ENCODE data around the gene KYNU. TPM values are rescaled to one million over a fixed set of nuclear protein-coding genes. Genes with fewer than 3 reads are reported as not detected.

KYNU gene
- total RNA-seq, 2 donors from 2014 or later = 1.8 to 14.3 TPM

GRCh38 chr2:142843731-142844130 lies 33.7 kb upstream of the KYNU start:
- Histone ChIP-seq H3K27ac (no peak overlapping the region), H3K9me3 (no peaks in the 10 kb centered on the region), H3K27me3 (replicated peaks; ENCODE audit: insufficient read depth) (no peaks in the 10 kb centered on the region), H3K36me3 (no peaks in the 10 kb centered on the region), H3K4me1 (ENCODE audit: control insufficient read depth in 1 of 2, low read depth in 2 of 2) (no peaks in the 10 kb centered on the region), H3K4me3 (no peak overlapping the region)
- ATAC-seq (ENCODE audit: insufficient number of reproducible peaks, low FRiP score, low read depth) (no peak), DNase-seq (ENCODE audit: low spot score) (no peak)
- TF ChIP-seq, protein P1, sequence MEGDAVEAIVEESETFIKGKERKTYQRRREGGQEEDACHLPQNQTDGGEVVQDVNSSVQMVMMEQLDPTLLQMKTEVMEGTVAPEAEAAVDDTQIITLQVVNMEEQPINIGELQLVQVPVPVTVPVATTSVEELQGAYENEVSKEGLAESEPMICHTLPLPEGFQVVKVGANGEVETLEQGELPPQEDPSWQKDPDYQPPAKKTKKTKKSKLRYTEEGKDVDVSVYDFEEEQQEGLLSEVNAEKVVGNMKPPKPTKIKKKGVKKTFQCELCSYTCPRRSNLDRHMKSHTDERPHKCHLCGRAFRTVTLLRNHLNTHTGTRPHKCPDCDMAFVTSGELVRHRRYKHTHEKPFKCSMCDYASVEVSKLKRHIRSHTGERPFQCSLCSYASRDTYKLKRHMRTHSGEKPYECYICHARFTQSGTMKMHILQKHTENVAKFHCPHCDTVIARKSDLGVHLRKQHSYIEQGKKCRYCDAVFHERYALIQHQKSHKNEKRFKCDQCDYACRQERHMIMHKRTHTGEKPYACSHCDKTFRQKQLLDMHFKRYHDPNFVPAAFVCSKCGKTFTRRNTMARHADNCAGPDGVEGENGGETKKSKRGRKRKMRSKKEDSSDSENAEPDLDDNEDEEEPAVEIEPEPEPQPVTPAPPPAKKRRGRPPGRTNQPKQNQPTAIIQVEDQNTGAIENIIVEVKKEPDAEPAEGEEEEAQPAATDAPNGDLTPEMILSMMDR (IDR thresholded peaks at IDR 0.05) = no peak

- no peak for ATAC-seq (ENCODE audit: insufficient number of reproducible peaks, low FRiP score, low read depth)
- TF ChIP-seq, protein P1 (IDR thresholded peaks at IDR 0.05) = no peak
Observed at GRCh38 chr2:142848023-142848606, 29.3 kb upstream of the KYNU start.

GRCh38 chr2:142849820-142850219 lies 27.6 kb upstream of the KYNU start:
- Histone ChIP-seq H3K4me3 (no peak overlapping the region), H3K27me3 (replicated peaks; ENCODE audit: insufficient read depth) (no peaks in the 10 kb centered on the region), H3K4me1 (ENCODE audit: control insufficient read depth in 1 of 2, low read depth in 2 of 2) (no peaks in the 10 kb centered on the region), H3K9me3 (no peaks in the 10 kb centered on the region), H3K27ac (no peak overlapping the region), H3K36me3 (no peaks in the 10 kb centered on the region)
- ATAC-seq (ENCODE audit: insufficient number of reproducible peaks, low FRiP score, low read depth) = no peak
- TF ChIP-seq, protein P1 (IDR thresholded peaks at IDR 0.05) = no peak
- DNase-seq (ENCODE audit: low spot score) = no peak

More at GRCh38 chr2:142848023-142848606, 29.3 kb upstream of the KYNU start:
- Histone ChIP-seq H3K36me3 (no peaks in the 10 kb centered on the region), H3K4me1 (ENCODE audit: control insufficient read depth in 1 of 2, low read depth in 2 of 2) (no peaks in the 10 kb centered on the region), H3K9me3 (no peaks in the 10 kb centered on the region), H3K27ac (no peak overlapping the region), H3K27me3 (replicated peaks; ENCODE audit: insufficient read depth) (no peaks in the 10 kb centered on the region), H3K4me3 (no peak overlapping the region)
- DNase-seq (ENCODE audit: low spot score) = no peak

GRCh38 chr2:142853912-142854311 lies 23.6 kb upstream of the KYNU start:
- Histone ChIP-seq H3K36me3 (no peaks in the 10 kb centered on the region), H3K4me3 (no peak overlapping the region), H3K27me3 (replicated peaks; ENCODE audit: insufficient read depth) (no peaks in the 10 kb centered on the region), H3K9me3 (no peaks in the 10 kb centered on the region), H3K4me1 (ENCODE audit: control insufficient read depth in 1 of 2, low read depth in 2 of 2) (no peaks in the 10 kb centered on the region), H3K27ac (no peak overlapping the region)
- DNase-seq (ENCODE audit: low spot score) (no peak), ATAC-seq (ENCODE audit: insufficient number of reproducible peaks, low FRiP score, low read depth) (no peak)
- TF ChIP-seq, protein P1 (IDR thresholded peaks at IDR 0.05) = no peak

GRCh38 chr2:142857256-142858164 lies 20.0 kb upstream of the KYNU start:
- TF ChIP-seq, protein P1 (IDR thresholded peaks at IDR 0.05) = no peak
- H3K27ac ChIP-seq = no peak overlapping the region
- no peaks in the 10 kb centered on the region for H3K36me3 ChIP-seq
- ATAC-seq (ENCODE audit: insufficient number of reproducible peaks, low FRiP score, low read depth) (no peak), DNase-seq (ENCODE audit: low spot score) (no peak)
- H3K27me3 ChIP-seq (replicated peaks; ENCODE audit: insufficient read depth) = no peaks in the 10 kb centered on the region
- H3K9me3 ChIP-seq = no peaks in the 10 kb centered on the region
- no peaks in the 10 kb centered on the region for H3K4me1 ChIP-seq (ENCODE audit: control insufficient read depth in 1 of 2, low read depth in 2 of 2)
- no peak overlapping the region for H3K4me3 ChIP-seq
